Stimulated activated CD8-positive, alpha-beta memory T cell treated with anti-CD3 and anti-CD28 coated beads, Interleukin-2, amount 100 ng/mL, for 1 hour (primary cell): ENCODE data around the gene MAPK6.
A peak's percentile ranks its signal among the peaks of the same experiment; 100 is the strongest.
"Not testable (repeated sequence)": the region's sequence is repeated elsewhere in the genome, so short reads cannot be mapped to it uniquely, and the experiment has no call there.

ENCODE experiments used
- DNase-seq, 2 donors: peaks; one replicate each; pipeline ENCODE4 v3.0.0-alpha.2; 2020; ENCODE audit warnings: low read depth in 2 of 2

Gene MAPK6

GRCh38 chr15:52042051-52042851 is 23.2 kb downstream of the MAPK6 start:
- no peak for DNase-seq

GRCh38 chr15:52045795-52046298 is 26.8 kb downstream of the MAPK6 start:
- DNase-seq = peak in 1 of 2 donors; percentile 4

GRCh38 chr15:52046552-52046951 is 27.5 kb downstream of the MAPK6 start:
- DNase-seq = not testable (repeated sequence)

GRCh38 chr15:52050416-52050815 is 31.4 kb downstream of the MAPK6 start:
- no peak for DNase-seq

GRCh38 chr15:52052066-52052935 is 33.3 kb downstream of the MAPK6 start:
- DNase-seq = no peak

GRCh38 chr15:52054381-52054780 is 35.4 kb downstream of the MAPK6 start:
- no peak for DNase-seq

- DNase-seq = not testable (repeated sequence)
These were observed 35.8 kb downstream of the MAPK6 start for GRCh38 chr15:52054858-52055257.

- DNase-seq = no peak
These were observed 37.0 kb downstream of the MAPK6 start for GRCh38 chr15:52056001-52056400.

GRCh38 chr15:52056496-52056895 is 37.5 kb downstream of the MAPK6 start:
- no peak for DNase-seq

- no peak for DNase-seq
These were observed 39.0 kb downstream of the MAPK6 start for GRCh38 chr15:52057996-52058395.

GRCh38 chr15:52060501-52060900 is 41.5 kb downstream of the MAPK6 start:
- DNase-seq = no peak

GRCh38 chr15:52066842-52067544 is 48.0 kb downstream of the MAPK6 start:
- DNase-seq = no peak

- no peak for DNase-seq
These were observed 48.5 kb downstream of the MAPK6 start for GRCh38 chr15:52067545-52067926.

GRCh38 chr15:52068004-52068615 is 49.1 kb downstream of the MAPK6 start:
- no peak for DNase-seq

- no peak for DNase-seq
These were observed 50.5 kb downstream of the MAPK6 start for GRCh38 chr15:52069559-52069958.

- DNase-seq = no peak
These were observed 52.6 kb downstream of the MAPK6 start for GRCh38 chr15:52071570-52071969.

- no peak for DNase-seq
These were observed 58.1 kb downstream of the MAPK6 start for GRCh38 chr15:52076889-52077781.

- DNase-seq = no peak
These were observed 59.3 kb downstream of the MAPK6 start for GRCh38 chr15:52078197-52078875.

- DNase-seq = peak; percentile 47 to 73
These were observed 60.1 kb downstream of the MAPK6 start for GRCh38 chr15:52078876-52079700.
